Testis (tissue), 2 donors: ENCODE results near the gene ARF1.

Experiments
- POLR2A ChIP-seq: fragments of 450-650 bp; IDR thresholded peaks from one replicate; pipeline ENCODE4 v1.6.1; 2017; ENCODE audit warnings: antibody characterized with exemption, mild to moderate bottlenecking, moderate library complexity
- TF ChIP-seq, protein P1 (sequence below), 3 experiments: fragments of 450-650 bp in 2 of 3; fragments of 200-600 bp in 1 of 3; sonication (generic) in 1 of 3; IDR thresholded peaks; one replicate each; pipeline ENCODE4 v1.5.1; 2016 to 2019; ENCODE audit warnings: antibody characterized with exemption in 3 of 3, mild to moderate bottlenecking in 2 of 3, moderate library complexity in 1 of 3

DNA sequence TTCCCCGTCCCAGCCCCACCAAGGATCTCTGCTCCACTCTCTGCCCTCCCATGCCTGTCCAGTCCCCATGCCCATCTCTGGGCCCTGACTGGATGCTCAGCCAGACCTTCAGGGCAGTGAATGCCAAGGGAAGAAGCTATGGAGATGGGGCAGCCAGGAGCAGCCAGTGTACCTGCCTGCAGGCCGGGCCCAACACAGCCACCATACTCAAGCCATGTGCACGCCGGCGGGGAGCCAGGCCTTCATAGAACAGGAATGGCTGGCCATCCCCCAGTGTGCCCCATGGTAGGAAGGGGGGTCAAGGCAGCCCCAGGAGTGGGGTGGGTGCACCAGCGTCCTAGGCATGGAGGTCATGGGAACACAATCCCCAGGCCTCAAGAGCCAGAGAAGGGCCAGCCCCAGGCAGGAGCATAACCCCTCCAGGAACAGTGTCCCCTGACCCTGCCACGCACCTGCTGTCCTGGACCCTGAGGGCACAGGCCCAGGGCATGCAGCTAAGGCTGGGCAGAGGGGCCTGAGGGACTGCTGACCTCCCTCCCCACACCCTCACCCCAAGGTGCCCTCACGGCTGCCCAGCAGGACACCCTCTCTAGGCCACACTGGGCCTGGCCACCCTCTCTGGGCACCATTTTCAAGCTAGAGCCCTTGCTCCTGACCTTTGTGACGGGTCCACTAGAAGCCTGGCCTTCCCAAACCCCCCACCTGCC lies 20.3 kb upstream of the ARF1 start:
- TF ChIP-seq, protein P1, sequence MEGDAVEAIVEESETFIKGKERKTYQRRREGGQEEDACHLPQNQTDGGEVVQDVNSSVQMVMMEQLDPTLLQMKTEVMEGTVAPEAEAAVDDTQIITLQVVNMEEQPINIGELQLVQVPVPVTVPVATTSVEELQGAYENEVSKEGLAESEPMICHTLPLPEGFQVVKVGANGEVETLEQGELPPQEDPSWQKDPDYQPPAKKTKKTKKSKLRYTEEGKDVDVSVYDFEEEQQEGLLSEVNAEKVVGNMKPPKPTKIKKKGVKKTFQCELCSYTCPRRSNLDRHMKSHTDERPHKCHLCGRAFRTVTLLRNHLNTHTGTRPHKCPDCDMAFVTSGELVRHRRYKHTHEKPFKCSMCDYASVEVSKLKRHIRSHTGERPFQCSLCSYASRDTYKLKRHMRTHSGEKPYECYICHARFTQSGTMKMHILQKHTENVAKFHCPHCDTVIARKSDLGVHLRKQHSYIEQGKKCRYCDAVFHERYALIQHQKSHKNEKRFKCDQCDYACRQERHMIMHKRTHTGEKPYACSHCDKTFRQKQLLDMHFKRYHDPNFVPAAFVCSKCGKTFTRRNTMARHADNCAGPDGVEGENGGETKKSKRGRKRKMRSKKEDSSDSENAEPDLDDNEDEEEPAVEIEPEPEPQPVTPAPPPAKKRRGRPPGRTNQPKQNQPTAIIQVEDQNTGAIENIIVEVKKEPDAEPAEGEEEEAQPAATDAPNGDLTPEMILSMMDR (IDR thresholded peaks at IDR 0.05), result no peak
- no peak for TF ChIP-seq POLR2A
